HepG2 (cell line): ENCODE measurements around the gene ADARB1.

Source experiments
- FOXA1 ChIP-seq, 2 experiments: fragments of 450-650 bp in 1 of 2; sonication (generic) in 1 of 2; formaldehyde crosslinking in 1 of 2; IDR thresholded peaks; 2 replicates each; pipeline versions ENCODE4 v1.4.0 to v1.6.1; 2016 to 2020; ENCODE audit warnings: missing genetic modification reagents in 1 of 2
- ZNF639 ChIP-seq: conservative IDR thresholded peaks from 2 replicates; pipeline ENCODE4 v1.6.1; 2018; ENCODE audit warnings: missing genetic modification reagents

DNA sequence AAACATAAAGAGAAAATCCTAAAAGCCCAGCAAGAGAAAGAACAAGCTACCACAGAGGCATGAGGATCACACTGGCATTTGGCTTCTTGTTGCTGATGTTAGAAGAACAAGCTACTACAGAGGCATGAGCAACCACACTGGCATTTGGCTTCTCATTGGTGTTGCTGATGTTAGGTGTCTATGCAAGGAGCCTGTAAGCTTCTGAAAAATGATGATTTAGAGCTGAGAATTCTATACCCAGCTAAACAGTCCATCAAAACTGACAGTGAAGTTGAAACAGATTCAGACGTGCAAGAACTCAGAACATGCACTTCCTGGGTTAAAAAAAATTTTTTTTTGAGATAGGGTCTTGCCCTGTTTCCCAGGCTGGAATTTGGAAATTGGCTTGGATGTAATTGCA lies 37.8 kb upstream of the ADARB1 start:
- no peak for TF ChIP-seq FOXA1 (IDR thresholded peaks at IDR 0.05)
- TF ChIP-seq FOXA1 (CRISPR knock-in tag; IDR thresholded peaks at IDR 0.05): no peak
- no peak for TF ChIP-seq ZNF639 (CRISPR knock-in tag)
